Testis (tissue), 2 donors: ENCODE measurements around the gene BACE2.

ENCODE experiments used
- CTCF ChIP-seq, 3 experiments: fragments of 450-650 bp in 2 of 3; fragments of 200-600 bp in 1 of 3; sonication (generic) in 1 of 3; IDR thresholded peaks; one replicate each; pipeline ENCODE4 v1.5.1; 2016 to 2019; ENCODE audit warnings: antibody characterized with exemption in 3 of 3, mild to moderate bottlenecking in 2 of 3, moderate library complexity in 1 of 3
- POLR2A ChIP-seq: fragments of 450-650 bp; IDR thresholded peaks from one replicate; pipeline ENCODE4 v1.6.1; 2017; ENCODE audit warnings: antibody characterized with exemption, mild to moderate bottlenecking, moderate library complexity

DNA sequence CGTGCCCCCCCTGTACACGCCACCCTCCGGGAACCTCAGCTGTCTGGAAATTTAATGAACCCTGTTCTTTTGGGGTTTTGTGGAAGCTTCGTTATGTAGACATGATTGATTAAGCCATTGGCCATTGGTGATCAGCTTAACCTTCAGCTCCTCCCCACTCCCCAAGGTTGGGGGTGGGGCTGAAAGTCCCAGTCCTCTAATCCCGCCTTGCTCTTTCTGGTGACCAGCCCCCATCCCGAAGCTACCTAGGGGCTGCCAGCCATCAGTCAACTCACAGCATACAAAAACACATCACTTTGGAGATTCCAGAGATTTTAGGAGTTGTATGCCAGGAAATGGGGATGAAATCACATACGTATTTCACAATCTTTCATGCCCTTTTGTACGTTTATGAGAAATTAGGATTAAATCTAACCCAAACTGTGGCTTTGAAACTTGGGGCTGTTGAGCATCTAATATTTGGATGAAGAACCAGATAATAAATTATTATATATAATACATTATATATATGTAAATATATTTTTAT is 52.3 kb downstream of the BACE2 start:
- TF ChIP-seq CTCF (IDR thresholded peaks at IDR 0.05) (no peak), POLR2A (no peak)
